ENCODE results near the gene OR6N1. TPM values are rescaled to one million over a fixed set of nuclear protein-coding genes. Genes with fewer than 3 reads are reported as not detected.

OR6N1 gene
- polyA plus RNA-seq, 1 donor (not counting 4 experiments of a cell fraction or from before 2014, with no cell fraction given), result not detected

GRCh38 chr1:158818560-158818959 is 46.6 kb upstream of the OR6N1 start:
- no peak overlapping the region for H3K4me2 ChIP-seq (ENCODE audit: control insufficient read depth, extremely low read depth, insufficient read depth, low read depth, low read length)
- H3K27ac ChIP-seq (ENCODE audit: control insufficient read depth, insufficient read depth, low read length), result no peak overlapping the region
- no peak for DNase-seq (ENCODE audit: low read depth, low spot score)

DNA sequence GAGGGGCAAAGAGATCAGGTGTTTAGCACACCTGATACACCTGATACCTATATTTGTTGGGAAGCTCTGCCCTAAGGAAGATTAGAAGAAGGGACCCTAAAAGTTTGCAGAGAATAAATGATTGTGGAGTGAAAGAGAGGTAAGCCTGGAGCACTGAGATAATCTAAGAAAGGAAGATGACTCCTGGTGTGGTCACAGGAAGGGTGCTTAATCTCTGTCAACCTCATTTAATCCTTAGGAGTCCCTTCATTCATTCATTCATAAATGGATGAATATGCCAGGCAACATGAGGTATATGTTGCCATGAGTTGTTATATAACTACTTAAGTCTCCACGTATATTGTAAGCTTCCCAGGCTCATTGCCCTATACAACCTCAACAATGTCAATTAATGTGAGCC is 43.0 kb upstream of the OR6N1 start:
- H2AFZ ChIP-seq (ENCODE audit: control insufficient read depth, low read length), result no peak overlapping the region
- no peaks in the 10 kb centered on the region for H4K20me1 ChIP-seq (ENCODE audit: control insufficient read depth, extremely low read depth, insufficient read depth, low read length)
- H3K4me3 ChIP-seq (ENCODE audit: control insufficient read depth in 2 of 3, extremely low read depth in 1 of 3, insufficient read depth in 2 of 3, low read depth in 1 of 3, low read length in 3 of 3), result no peak overlapping the region
- dilution Hi-C loops (cut with MboI; ENCODE audit: extremely low pct_ligation_motif_present, low sequenced_read_pairs), result no loop called here
- FAIRE-seq (no peak), DNase-seq (ENCODE audit: low read depth, low spot score) (no peak)
- no peak overlapping the region for H3K4me2 ChIP-seq (ENCODE audit: control insufficient read depth, extremely low read depth, insufficient read depth, low read depth, low read length)
- no peak overlapping the region for H3K9ac ChIP-seq (ENCODE audit: control insufficient read depth, extremely low read depth, insufficient read depth, low read length)
- no peak overlapping the region for H3K27ac ChIP-seq (ENCODE audit: control insufficient read depth, insufficient read depth, low read length)
- no peaks in the 10 kb centered on the region for H3K27me3 ChIP-seq (ENCODE audit: control insufficient read depth, extremely low read depth, insufficient read depth, low read length)
- H3K79me2 ChIP-seq (ENCODE audit: control insufficient read depth, insufficient read depth, low read length), result no peaks in the 10 kb centered on the region
- no peaks in the 10 kb centered on the region for H3K4me1 ChIP-seq (ENCODE audit: control insufficient read depth, extremely low read depth, insufficient read depth, low read length)
- H3K36me3 ChIP-seq (ENCODE audit: control insufficient read depth in 2 of 2, extremely low read depth in 1 of 2, insufficient read depth in 2 of 2, low read length in 2 of 2), result no peaks in the 10 kb centered on the region
- TF ChIP-seq CTCF (optimal IDR thresholded peaks at IDR 0.05 in 1 of 3, IDR thresholded peaks at IDR 0.05 in 1 of 3, conservative IDR thresholded peaks at IDR 0.05 in 1 of 3; ENCODE audit: extremely low read depth in 1 of 3, insufficient read depth in 2 of 3, low read length in 3 of 3) (no peak), EZH2 (IDR thresholded peaks at IDR 0.05; ENCODE audit: low read length) (no peak)
- H3K9me1 ChIP-seq (ENCODE audit: control insufficient read depth, extremely low read depth, insufficient read depth, low read length), result no peaks in the 10 kb centered on the region
- no peaks in the 10 kb centered on the region for H3K9me3 ChIP-seq (ENCODE audit: control insufficient read depth, low read depth, low read length)

More at GRCh38 chr1:158818560-158818959, 46.6 kb upstream of the OR6N1 start:
- Histone ChIP-seq H3K9me3 (ENCODE audit: control insufficient read depth, low read depth, low read length) (no peaks in the 10 kb centered on the region), H2AFZ (ENCODE audit: control insufficient read depth, low read length) (no peak overlapping the region), H4K20me1 (ENCODE audit: control insufficient read depth, extremely low read depth, insufficient read depth, low read length) (no peaks in the 10 kb centered on the region), H3K9ac (ENCODE audit: control insufficient read depth, extremely low read depth, insufficient read depth, low read length) (no peak overlapping the region), H3K79me2 (ENCODE audit: control insufficient read depth, insufficient read depth, low read length) (no peaks in the 10 kb centered on the region), H3K9me1 (ENCODE audit: control insufficient read depth, extremely low read depth, insufficient read depth, low read length) (no peaks in the 10 kb centered on the region), H3K4me1 (ENCODE audit: control insufficient read depth, extremely low read depth, insufficient read depth, low read length) (no peaks in the 10 kb centered on the region), H3K4me3 (ENCODE audit: control insufficient read depth in 2 of 3, extremely low read depth in 1 of 3, insufficient read depth in 2 of 3, low read depth in 1 of 3, low read length in 3 of 3) (no peak overlapping the region), H3K27me3 (ENCODE audit: control insufficient read depth, extremely low read depth, insufficient read depth, low read length) (no peaks in the 10 kb centered on the region), H3K36me3 (ENCODE audit: control insufficient read depth in 2 of 2, extremely low read depth in 1 of 2, insufficient read depth in 2 of 2, low read length in 2 of 2) (no peaks in the 10 kb centered on the region)
- TF ChIP-seq EZH2 (IDR thresholded peaks at IDR 0.05; ENCODE audit: low read length) (no peak), CTCF (optimal IDR thresholded peaks at IDR 0.05 in 1 of 3, IDR thresholded peaks at IDR 0.05 in 1 of 3, conservative IDR thresholded peaks at IDR 0.05 in 1 of 3; ENCODE audit: extremely low read depth in 1 of 3, insufficient read depth in 2 of 3, low read length in 3 of 3) (no peak)
- FAIRE-seq, result no peak
- dilution Hi-C loops (cut with MboI; ENCODE audit: extremely low pct_ligation_motif_present, low sequenced_read_pairs), result no loop called here
